SH-SY5Y (cell line): ENCODE measurements around the gene RAVER2.

Source experiments
- GATA2 ChIP-seq: IDR thresholded peaks from 2 replicates; pipeline ENCODE4 v1.6.1; 2011; ENCODE audit warnings: mild to moderate bottlenecking, low read depth, low read length
- GATA3 ChIP-seq: IDR thresholded peaks from 2 replicates; pipeline ENCODE4 v1.6.1; 2011; ENCODE audit warnings: low read depth, mild to moderate bottlenecking, low read length, moderate library complexity

- TF ChIP-seq GATA3 (no peak), GATA2 (no peak)
Measured at GRCh38 chr1:64851664-64852063, 106.8 kb downstream of the RAVER2 start.
